HAP-1 (cell line): ENCODE measurements around the gene CAMTA1.
A peak's percentile ranks its signal among the peaks of the same experiment; 100 is the strongest.

Experiments
- DNase-seq, 2 experiments: peaks; one replicate each; pipeline ENCODE4 v3.0.0-alpha.2; 2016 to 2020; ENCODE audit warnings: low spot score in 2 of 2
- H3K27me3 ChIP-seq: fragments of 250-450 bp; sonication (Bioruptor Pico); 2 replicates; pipeline ENCODE4 v1.5.1; 2020; ENCODE audit warnings: low read depth, mild to moderate bottlenecking, moderate library complexity
- H3K36me3 ChIP-seq: fragments of 250-450 bp; sonication (Bioruptor Pico); replicated peaks from 2 replicates; pipeline ENCODE4 v1.5.1; 2020; ENCODE audit warnings: mild to moderate bottlenecking
- H3K4me1 ChIP-seq: fragments of 250-450 bp; sonication (Bioruptor Pico); 2 replicates; pipeline ENCODE4 v1.5.1; 2020; ENCODE audit warnings: mild to moderate bottlenecking
- H3K4me3 ChIP-seq: fragments of 250-450 bp; sonication (Bioruptor Pico); 2 replicates; pipeline ENCODE4 v1.5.1; 2020; ENCODE audit warnings: mild to moderate bottlenecking, moderate library complexity
- H3K9me3 ChIP-seq: fragments of 250-450 bp; sonication (Bioruptor Pico); 2 replicates; pipeline ENCODE4 v1.5.1; 2020; ENCODE audit warnings: mild to moderate bottlenecking, moderate library complexity
- in situ Hi-C: fragments of 300-500 bp; cut with MboI; formaldehyde crosslinking; loops from 3 replicates; pipeline ENCODE4 v1.14.3; 2020; ENCODE audit warnings: low sequenced_read_pairs, inconsistent platforms, mixed read lengths

Gene CAMTA1

DNA sequence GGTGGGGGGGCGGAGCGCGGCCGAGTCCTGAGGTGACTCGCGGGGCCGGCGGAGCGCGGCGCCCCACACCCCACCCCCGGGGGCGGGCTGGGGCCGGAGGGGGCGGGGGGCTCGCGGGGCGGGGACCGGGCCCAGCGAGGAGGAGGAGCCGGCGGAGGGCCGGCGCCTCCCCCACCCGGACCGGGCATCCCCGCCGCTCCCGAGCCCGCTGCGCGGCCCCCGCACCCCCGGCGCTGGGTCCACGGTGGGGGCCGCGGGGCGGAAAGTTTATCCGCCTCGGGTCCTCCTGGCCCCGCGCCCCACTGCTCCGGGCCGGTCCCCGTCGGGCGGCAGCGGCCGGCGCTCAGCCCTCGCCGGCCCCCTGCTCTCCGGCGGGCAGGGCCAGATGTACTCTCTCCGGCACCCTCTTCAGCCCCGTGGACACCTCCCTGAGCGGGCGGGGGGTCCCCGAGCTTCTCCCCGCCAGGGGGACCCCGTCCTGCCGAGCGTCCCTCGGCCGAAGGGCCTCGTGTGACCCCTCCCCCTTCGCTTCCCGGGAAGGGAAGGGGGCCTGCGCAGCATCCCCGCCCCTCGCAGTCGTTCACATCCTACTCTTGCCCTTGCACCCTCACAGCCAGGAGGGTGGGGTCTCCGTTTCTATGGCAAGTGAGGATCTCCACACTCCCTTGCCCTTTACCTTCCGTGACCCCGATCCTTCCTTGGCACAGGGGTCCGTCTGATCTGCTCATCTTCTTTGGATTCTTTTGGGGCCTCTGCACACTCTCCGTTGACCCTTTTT is 663 bp downstream of the CAMTA1 start:
- in situ Hi-C loops = no loop called here
- Histone ChIP-seq H3K9me3 (no peaks in the 10 kb centered on the region), H3K4me1 (peaks cover 12% of the 10 kb centered on the region), H3K36me3 (no peaks in the 10 kb centered on the region; the same call in 1 of the 2 replicates), H3K4me3 (peak overlapping the region; percentile 62), H3K27me3 (no peaks in the 10 kb centered on the region)
- DNase-seq = peak in 1 of 2 experiments; percentile 52

- Histone ChIP-seq H3K4me3 (no peak overlapping the region), H3K27me3 (no peaks in the 10 kb centered on the region), H3K4me1 (peaks cover 3% of the 10 kb centered on the region; the same call in 1 of the 2 replicates), H3K9me3 (no peaks in the 10 kb centered on the region), H3K36me3 (no peaks in the 10 kb centered on the region; the same call in 1 of the 2 replicates)
- no peak for DNase-seq
- in situ Hi-C loops = no loop called here
These were observed 3.7 kb downstream of the CAMTA1 start for GRCh38 chr1:6788946-6789345.

GRCh38 chr1:6790146-6790545 is 4.9 kb downstream of the CAMTA1 start:
- Histone ChIP-seq H3K36me3 (no peaks in the 10 kb centered on the region; the same call in 1 of the 2 replicates), H3K4me1 (0 out of 2 replicates have a peak, but pooled peaks cover 3% of the 10 kb centered on the region), H3K9me3 (no peaks in the 10 kb centered on the region), H3K27me3 (no peaks in the 10 kb centered on the region), H3K4me3 (no peak overlapping the region)
- in situ Hi-C loops = no loop called here
- DNase-seq = no peak

- no peaks in the 10 kb centered on the region for H3K27me3 ChIP-seq
- in situ Hi-C loops = no loop called here
- no peaks in the 10 kb centered on the region; the same call in 1 of the 2 replicates for H3K36me3 ChIP-seq
- H3K4me1 ChIP-seq = 0 out of 2 replicates have a peak, but pooled peaks cover 4% of the 10 kb centered on the region
- no peak overlapping the region for H3K4me3 ChIP-seq
- DNase-seq = peak in 1 of 2 experiments; percentile 49
- no peaks in the 10 kb centered on the region for H3K9me3 ChIP-seq
These were observed 8.9 kb downstream of the CAMTA1 start for GRCh38 chr1:6794164-6794563.

DNA sequence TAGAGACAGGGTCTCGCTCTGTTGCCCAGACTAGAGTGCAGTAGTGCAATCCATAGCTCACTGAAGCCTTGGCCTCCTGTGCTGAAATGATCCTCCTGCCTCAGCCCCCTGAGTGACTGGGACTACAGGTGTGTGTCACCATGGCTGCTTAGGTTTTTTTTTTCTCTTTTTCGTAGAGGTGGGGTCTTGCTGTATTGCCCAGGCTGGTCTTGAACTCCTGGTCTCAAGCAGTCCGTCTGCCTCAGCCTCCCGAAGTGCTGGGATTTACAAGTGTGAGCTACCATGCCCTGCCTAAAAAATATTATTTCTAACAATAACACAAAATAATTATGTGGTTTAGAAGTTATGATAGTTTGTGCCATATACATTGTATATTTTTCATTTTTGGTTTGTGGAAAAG is 9.9 kb downstream of the CAMTA1 start:
- Histone ChIP-seq H3K9me3 (no peaks in the 10 kb centered on the region), H3K36me3 (no peaks in the 10 kb centered on the region), H3K4me1 (0 out of 2 replicates have a peak, but pooled peaks cover 4% of the 10 kb centered on the region), H3K4me3 (no peak overlapping the region), H3K27me3 (no peaks in the 10 kb centered on the region)
- in situ Hi-C loops = loop anchor here (5.0 kb wide), 1 partner anchor 87 kb away; no protein-coding TSS in a partner anchor
- no peak for DNase-seq

- in situ Hi-C loops = loop anchor here (5.0 kb wide), 1 partner anchor 87 kb away; no protein-coding TSS in a partner anchor
- Histone ChIP-seq H3K4me3 (no peak overlapping the region), H3K9me3 (no peaks in the 10 kb centered on the region), H3K27me3 (no peaks in the 10 kb centered on the region), H3K36me3 (no peaks in the 10 kb centered on the region), H3K4me1 (0 out of 2 replicates have a peak, but pooled peaks cover 4% of the 10 kb centered on the region)
- DNase-seq = no peak
These were observed 10.4 kb downstream of the CAMTA1 start for GRCh38 chr1:6795661-6796060.

- Histone ChIP-seq H3K4me3 (no peak overlapping the region), H3K9me3 (no peaks in the 10 kb centered on the region), H3K36me3 (no peaks in the 10 kb centered on the region), H3K27me3 (no peaks in the 10 kb centered on the region), H3K4me1 (0 out of 2 replicates have a peak, but pooled peaks cover 4% of the 10 kb centered on the region)
- in situ Hi-C loops = loop anchor here (5.0 kb wide), 1 partner anchor 86 kb away; no protein-coding TSS in a partner anchor
- DNase-seq = no peak
These were observed 10.8 kb downstream of the CAMTA1 start for GRCh38 chr1:6796095-6796494.

DNA sequence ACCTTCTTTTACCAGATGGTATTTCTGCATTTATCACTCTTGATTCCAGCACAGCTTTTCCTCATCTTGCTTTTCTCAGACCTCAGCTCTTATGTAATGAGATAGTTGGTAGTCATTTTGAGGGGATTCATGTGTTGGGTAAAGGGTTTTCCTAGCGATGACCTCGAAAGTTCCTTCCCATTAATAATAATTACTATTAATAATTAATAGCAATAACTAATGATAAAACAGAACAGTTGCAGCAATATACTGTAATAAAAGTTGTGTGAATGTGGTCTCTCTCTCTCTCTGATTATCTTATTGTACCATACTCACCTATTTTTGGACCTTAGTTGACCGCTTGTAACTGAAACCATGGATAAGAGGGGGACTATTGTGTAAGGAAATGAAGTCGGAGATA is 14.2 kb downstream of the CAMTA1 start:
- Histone ChIP-seq H3K4me3 (no peak overlapping the region), H3K4me1 (0 out of 2 replicates have a peak, but pooled peaks cover 4% of the 10 kb centered on the region), H3K36me3 (no peaks in the 10 kb centered on the region), H3K9me3 (no peaks in the 10 kb centered on the region), H3K27me3 (no peaks in the 10 kb centered on the region)
- no peak for DNase-seq
- in situ Hi-C loops = loop anchor here (5.0 kb wide), 1 partner anchor 83 kb away; no protein-coding TSS in a partner anchor

- Histone ChIP-seq H3K27me3 (no peaks in the 10 kb centered on the region), H3K4me3 (no peak overlapping the region), H3K9me3 (no peaks in the 10 kb centered on the region), H3K4me1 (0 out of 2 replicates have a peak, but pooled peaks cover under 1% of the 10 kb centered on the region), H3K36me3 (no peaks in the 10 kb centered on the region)
- in situ Hi-C loops = no loop called here
- DNase-seq = no peak
These were observed 15.5 kb downstream of the CAMTA1 start for GRCh38 chr1:6800745-6801144.

DNA sequence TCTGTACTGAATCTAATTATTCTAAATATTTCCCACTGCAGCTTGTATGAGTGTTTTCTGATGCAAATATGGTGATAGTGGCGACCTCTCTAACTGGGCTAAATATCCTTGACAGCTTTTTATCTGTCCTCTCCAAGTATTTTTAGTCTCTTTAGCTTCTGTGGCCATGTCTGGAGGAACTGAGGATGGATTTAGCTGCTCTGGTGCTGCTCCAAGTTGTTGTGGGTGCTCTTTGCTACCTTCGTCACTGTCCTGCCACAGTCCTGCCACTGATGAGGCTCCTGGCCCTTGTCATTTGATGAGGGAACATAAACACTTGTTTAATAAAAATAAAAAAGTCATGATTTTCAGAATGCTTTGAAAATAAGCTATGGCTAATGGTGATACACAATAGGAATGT is 15.9 kb downstream of the CAMTA1 start:
- DNase-seq = no peak
- no peak overlapping the region for H3K4me3 ChIP-seq
- no peaks in the 10 kb centered on the region for H3K36me3 ChIP-seq
- H3K27me3 ChIP-seq = no peaks in the 10 kb centered on the region
- in situ Hi-C loops = no loop called here
- no peaks in the 10 kb centered on the region for H3K4me1 ChIP-seq
- H3K9me3 ChIP-seq = no peaks in the 10 kb centered on the region

- no peak for DNase-seq
- H3K4me1 ChIP-seq = no peaks in the 10 kb centered on the region
- in situ Hi-C loops = no loop called here
These were observed 16.7 kb downstream of the CAMTA1 start for GRCh38 chr1:6801966-6802365.

DNA sequence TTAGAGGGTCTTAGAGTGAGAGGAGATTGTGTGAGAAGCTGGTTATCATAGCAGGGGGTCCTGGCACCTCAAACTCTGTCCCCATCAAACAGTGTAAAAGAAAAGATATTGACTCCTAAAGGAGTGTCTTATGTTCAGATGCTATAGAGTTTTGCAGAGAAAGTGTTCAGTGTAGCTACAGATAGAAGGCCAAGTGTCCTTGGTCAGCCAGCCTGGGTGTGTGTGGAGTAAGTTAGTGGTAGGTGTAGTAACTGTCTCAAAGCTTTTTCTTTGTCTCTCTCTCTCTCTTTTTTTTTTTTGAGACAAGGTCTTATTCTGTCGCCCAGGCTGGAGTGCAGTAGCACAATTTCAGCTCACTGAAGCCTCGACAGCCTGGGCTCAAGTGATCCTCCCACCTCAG is 17.2 kb downstream of the CAMTA1 start:
- in situ Hi-C loops = no loop called here
- Histone ChIP-seq H3K4me1 (no peaks in the 10 kb centered on the region), H3K36me3 (no peaks in the 10 kb centered on the region), H3K27me3 (no peaks in the 10 kb centered on the region), H3K4me3 (no peak overlapping the region), H3K9me3 (no peaks in the 10 kb centered on the region)
- no peak for DNase-seq

More at GRCh38 chr1:6801966-6802365, 16.7 kb downstream of the CAMTA1 start:
- H3K27me3 ChIP-seq = no peaks in the 10 kb centered on the region
- no peaks in the 10 kb centered on the region for H3K36me3 ChIP-seq
- H3K4me3 ChIP-seq = no peak overlapping the region
- no peaks in the 10 kb centered on the region for H3K9me3 ChIP-seq

GRCh38 chr1:6802893-6803292 is 17.6 kb downstream of the CAMTA1 start:
- Histone ChIP-seq H3K9me3 (no peaks in the 10 kb centered on the region), H3K4me1 (no peaks in the 10 kb centered on the region), H3K4me3 (no peak overlapping the region), H3K27me3 (no peaks in the 10 kb centered on the region), H3K36me3 (no peaks in the 10 kb centered on the region)
- in situ Hi-C loops = no loop called here
- no peak for DNase-seq

GRCh38 chr1:6803357-6803756 is 18.1 kb downstream of the CAMTA1 start:
- H3K4me3 ChIP-seq = no peak overlapping the region
- DNase-seq = no peak
- in situ Hi-C loops = no loop called here
- no peaks in the 10 kb centered on the region for H3K36me3 ChIP-seq
- no peaks in the 10 kb centered on the region for H3K27me3 ChIP-seq
- no peaks in the 10 kb centered on the region for H3K4me1 ChIP-seq
- no peaks in the 10 kb centered on the region for H3K9me3 ChIP-seq
